ENCODE measurements around the gene ATP1A1. TPM values are rescaled to one million over a fixed set of nuclear protein-coding genes. Genes with fewer than 3 reads are reported as not detected.

Gene ATP1A1
- total and polyA plus RNA-seq, 9 of the 15 experiments (the other 6 are each of a cell fraction or from before 2014, with no cell fraction given): 99.3 to 513 (median 234) TPM

DNA sequence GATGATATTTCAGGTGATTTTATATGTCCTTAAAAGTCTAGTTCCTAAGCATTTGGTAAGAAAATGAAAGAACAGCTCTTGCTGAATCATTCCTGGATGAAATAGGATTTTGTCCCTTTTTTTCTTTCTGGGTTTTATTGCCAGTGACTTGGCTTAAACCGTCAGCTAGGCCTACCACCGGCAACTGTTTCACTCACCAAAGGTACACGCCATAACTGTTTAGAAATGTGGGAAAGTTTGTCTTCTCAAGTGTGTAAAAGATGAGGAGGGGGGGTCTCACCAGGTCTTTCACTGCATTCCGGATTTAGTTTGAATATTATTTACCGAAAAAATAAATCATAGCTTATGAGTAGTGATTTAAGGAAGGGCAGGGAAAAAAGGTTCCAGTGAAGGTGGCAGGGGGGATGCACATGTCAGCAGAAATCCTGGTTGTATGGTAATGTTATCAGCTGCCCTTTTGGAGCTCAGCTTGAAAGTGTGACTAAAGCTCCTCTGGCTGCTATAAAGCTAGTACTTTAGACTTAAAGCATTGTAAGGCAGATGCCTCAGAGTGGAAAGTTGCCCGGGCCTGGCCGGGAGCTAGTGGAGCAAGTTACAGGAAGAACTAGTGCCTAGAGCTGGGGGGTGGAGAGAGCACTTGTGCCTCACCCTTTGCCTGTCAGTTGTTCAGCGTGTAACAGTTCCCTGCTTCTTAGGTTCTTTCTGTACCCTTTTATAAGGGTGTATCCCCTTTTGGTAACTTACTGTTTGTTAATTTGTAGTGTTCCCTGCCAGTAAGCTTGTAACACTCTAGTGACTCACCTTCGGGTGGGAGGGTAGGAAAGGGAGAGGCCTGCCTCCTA lies 3.1 kb downstream of the ATP1A1 start:
- peak overlapping the region; percentile 77 to 84; a peak in 3 of 4 replicates for H3K9ac ChIP-seq (ENCODE audit: insufficient read depth in 1 of 2, low read depth in 2 of 2, low read length in 2 of 2)
- no peak overlapping the region for H2AFZ ChIP-seq (ENCODE audit: low read depth, low read length)
- POLR2A ChIA-PET: interaction anchor here (0.5 to 4.7 kb wide), 18 partner anchors 7 to 165 kb away, joined by 3 to 33 read pairs (median 4); no protein-coding TSS in a partner anchor
- H3K27ac ChIP-seq (ENCODE audit: extremely low read depth, low read depth, low read length): peak overlapping the region; percentile 90
- H3K4me1 ChIP-seq (replicated peaks in 1 of 2; ENCODE audit: control insufficient read depth in 2 of 2, insufficient read depth in 2 of 2, low read length in 2 of 2): peaks cover 22 to 67% of the 10 kb centered on the region in 2 experiments
- peak overlapping the region; percentile 73; the same call in 1 of the 2 replicates for H3K4me3 ChIP-seq
- peaks cover 31% of the 10 kb centered on the region for H3K36me3 ChIP-seq (ENCODE audit: control insufficient read depth, insufficient read depth, low read length)
- in situ Hi-C loops (cut with MboI): no loop called here
- CTCF ChIA-PET (ENCODE audit: low intra/inter-chr PET ratio): no interaction called here
- H3K27me3 ChIP-seq (ENCODE audit: control insufficient read depth in 2 of 2, insufficient read depth in 2 of 2, low read length in 2 of 2): no peaks in the 10 kb centered on the region
- ATAC-seq (no peak), DNase-seq (ENCODE audit: extremely low read depth in 1 of 4, low spot score in 3 of 4) (peak in 1 of 4 experiments; percentile 61), FAIRE-seq (peak; percentile 58)
- H4K20me1 ChIP-seq (replicated peaks; ENCODE audit: control insufficient read depth, insufficient read depth, low read length): peaks cover 72% of the 10 kb centered on the region
- H3K79me2 ChIP-seq (ENCODE audit: control insufficient read depth, insufficient read depth, low read length): peaks cover 79% of the 10 kb centered on the region
- no peaks in the 10 kb centered on the region for H3K9me3 ChIP-seq (replicated peaks; ENCODE audit: control insufficient read depth, insufficient read depth, low read depth, low read length)
- H3K4me2 ChIP-seq (ENCODE audit: insufficient read depth, low read length): peak overlapping the region; percentile 91
- 6% methylated on average over 9 of the region's 9 CpGs for WGBS (ENCODE audit: insufficient coverage, low coverage, missing lambda C conversion rate)
- H3K9me1 ChIP-seq (ENCODE audit: control insufficient read depth, insufficient read depth, low read length): peaks cover 6% of the 10 kb centered on the region
- intact Hi-C loops (cut with micrococcal nuclease): loop anchor here (2.0 kb wide), 1 partner anchor 39 kb away; no protein-coding TSS in a partner anchor
- BruUV-seq (replicated peaks): no TSS peak
- no peak for TF ChIP-seq ZNF124 (CRISPR knock-in tag; IDR thresholded peaks at IDR 0.05)
- no peak for TF ChIP-seq ZZZ3 (IDR thresholded peaks at IDR 0.05)
- peak; percentile 53; the same call in 1 of the 2 replicates for TF ChIP-seq FOSL1 (tag; conservative IDR thresholded peaks at IDR 0.05)
- peak; percentile 49; the same call in 1 of the 2 replicates for TF ChIP-seq NFE2 (IDR thresholded peaks at IDR 0.05; ENCODE audit: low read depth)
- TF ChIP-seq ETV5 (CRISPR knock-in tag; IDR thresholded peaks at IDR 0.05; ENCODE audit: low read depth): no peak
- no peak for TF ChIP-seq SRSF3 (IDR thresholded peaks at IDR 0.05; ENCODE audit: insufficient read depth, low read length)
- TF ChIP-seq TEAD4 (IDR thresholded peaks at IDR 0.05; ENCODE audit: low read length): 0 out of 2 replicates have a peak, but pooled peaks have one; percentile 1
- TF ChIP-seq TEAD4 (CRISPR knock-in tag; IDR thresholded peaks at IDR 0.05; ENCODE audit: borderline replicate concordance): no peak
- TF ChIP-seq NFIX (CRISPR knock-in tag; IDR thresholded peaks at IDR 0.05; ENCODE audit: low read depth): no peak
- peak; percentile 9 for TF ChIP-seq ZNF280A (IDR thresholded peaks at IDR 0.05; ENCODE audit: low read depth, partially characterized antibody)
- TF ChIP-seq, protein P1, sequence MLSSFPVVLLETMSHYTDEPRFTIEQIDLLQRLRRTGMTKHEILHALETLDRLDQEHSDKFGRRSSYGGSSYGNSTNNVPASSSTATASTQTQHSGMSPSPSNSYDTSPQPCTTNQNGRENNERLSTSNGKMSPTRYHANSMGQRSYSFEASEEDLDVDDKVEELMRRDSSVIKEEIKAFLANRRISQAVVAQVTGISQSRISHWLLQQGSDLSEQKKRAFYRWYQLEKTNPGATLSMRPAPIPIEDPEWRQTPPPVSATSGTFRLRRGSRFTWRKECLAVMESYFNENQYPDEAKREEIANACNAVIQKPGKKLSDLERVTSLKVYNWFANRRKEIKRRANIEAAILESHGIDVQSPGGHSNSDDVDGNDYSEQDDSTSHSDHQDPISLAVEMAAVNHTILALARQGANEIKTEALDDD (IDR thresholded peaks at IDR 0.05): peak; percentile 56
- TF ChIP-seq JUND (IDR thresholded peaks at IDR 0.05; ENCODE audit: borderline replicate concordance, low read depth, low read length): peak; percentile 71; the same call in 1 of the 2 replicates
- peak; percentile 41; the same call in 1 of the 3 replicates for TF ChIP-seq JUND (tag; IDR thresholded peaks at IDR 0.05; ENCODE audit: borderline replicate concordance, low read depth, low read length)
- TF ChIP-seq, protein P2, sequence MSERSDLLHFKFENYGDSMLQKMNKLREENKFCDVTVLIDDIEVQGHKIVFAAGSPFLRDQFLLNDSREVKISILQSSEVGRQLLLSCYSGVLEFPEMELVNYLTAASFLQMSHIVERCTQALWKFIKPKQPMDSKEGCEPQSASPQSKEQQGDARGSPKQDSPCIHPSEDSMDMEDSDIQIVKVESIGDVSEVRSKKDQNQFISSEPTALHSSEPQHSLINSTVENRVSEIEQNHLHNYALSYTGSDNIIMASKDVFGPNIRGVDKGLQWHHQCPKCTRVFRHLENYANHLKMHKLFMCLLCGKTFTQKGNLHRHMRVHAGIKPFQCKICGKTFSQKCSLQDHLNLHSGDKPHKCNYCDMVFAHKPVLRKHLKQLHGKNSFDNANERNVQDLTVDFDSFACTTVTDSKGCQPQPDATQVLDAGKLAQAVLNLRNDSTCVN (CRISPR knock-in tag; IDR thresholded peaks at IDR 0.05): 0 out of 2 replicates have a peak, but pooled peaks have one; percentile 11
- TF ChIP-seq JUN (IDR thresholded peaks at IDR 0.05; ENCODE audit: borderline replicate concordance, low read depth, low read length): 0 out of 2 replicates have a peak, but pooled peaks have one; percentile 6
- no peak for TF ChIP-seq JUN (CRISPR knock-in tag; IDR thresholded peaks at IDR 0.05; ENCODE audit: borderline replicate concordance)
- peak; percentile 61 for TF ChIP-seq ZNF316 (IDR thresholded peaks at IDR 0.05)
